HepG2 (cell line): ENCODE data around the gene SEMA6B. TPM values are rescaled to one million over a fixed set of nuclear protein-coding genes. Genes with fewer than 3 reads are reported as not detected.
A peak's percentile ranks its signal among the peaks of the same experiment; 100 is the strongest.

ENCODE experiments used
- MAFF ChIP-seq: IDR thresholded peaks from 2 replicates; pipeline ENCODE4 v1.6.1; 2011; ENCODE audit warnings: low read depth, low read length, improper control_type of control experiment
- PHF5A ChIP-seq: IDR thresholded peaks from one replicate; pipeline ENCODE4 v1.6.1; 2018; ENCODE audit warnings: low read depth, missing genetic modification reagents; ENCODE audit not compliant: unreplicated experiment
- PITX1 ChIP-seq: sonication (generic); formaldehyde crosslinking; IDR thresholded peaks from 2 replicates; pipeline ENCODE4 v1.5.1; 2020; ENCODE audit warnings: mild to moderate bottlenecking, missing genetic modification reagents
- SMARCC2 ChIP-seq: fragments of 450-650 bp; IDR thresholded peaks from 2 replicates; pipeline ENCODE4 v1.6.1; 2017; ENCODE audit warnings: antibody characterized with exemption, mild to moderate bottlenecking
- SP1 ChIP-seq, 2 experiments: fragments of 450-650 bp in 1 of 2; sonication (generic) in 1 of 2; formaldehyde crosslinking in 1 of 2; IDR thresholded peaks; 2 replicates each; pipeline versions ENCODE4 v1.4.0 to v1.6.1; 2016 to 2020; ENCODE audit warnings: missing genetic modification reagents in 1 of 2
- ZFP36L1 ChIP-seq: sonication (generic); formaldehyde crosslinking; IDR thresholded peaks from 2 replicates; pipeline ENCODE4 v1.8.0; 2022; ENCODE audit warnings: mild to moderate bottlenecking, missing genetic modification reagents, moderate library complexity
- ZNF274 ChIP-seq: sonication (generic); formaldehyde crosslinking; IDR thresholded peaks from 2 replicates; pipeline ENCODE4 v1.5.1; 2020; ENCODE audit warnings: mild to moderate bottlenecking, missing genetic modification reagents
- polyA plus RNA-seq, 8 experiments: library from polyadenylated mRNA; depleted of rRNA in 3 of 8; stranded (reverse) in 7 of 8; unstranded in 1 of 8; fragments of >200 nt; fragmentation: Illumina TruSeq in 4 of 8; extraction: Trizol in 4 of 8; gene quantifications; 2 replicates each; pipeline versions ENCODE4 v1.2.1 to v1.2.3, GENCODE V29; 2011 to 2016; ENCODE audit warnings: low read depth in 4 of 8, missing spikeins in 1 of 8, mixed read lengths in 1 of 8; ENCODE audit not compliant: insufficient read depth in 1 of 8
- total RNA-seq, 5 experiments: library from RNA; depleted of rRNA; stranded (reverse); fragments of >200 nt; fragmentation: Illumina TruSeq; extraction: Trizol; gene quantifications; 2 replicates each; pipeline ENCODE4 v1.2.3, GENCODE V29; 2016; ENCODE audit warnings: low read depth in 1 of 5
- TF ChIP-seq, protein P1 (sequence below): sonication (generic); formaldehyde crosslinking; IDR thresholded peaks from 2 replicates; pipeline ENCODE4 v1.4.0; 2020; ENCODE audit warnings: mild to moderate bottlenecking, missing genetic modification reagents
- TF ChIP-seq, protein P2 (sequence below): sonication (generic); formaldehyde crosslinking; IDR thresholded peaks from 2 replicates; pipeline ENCODE4 v1.5.1; 2020; ENCODE audit warnings: mild to moderate bottlenecking, missing genetic modification reagents, moderate library complexity
- TF ChIP-seq, protein P3 (sequence below): sonication (generic); formaldehyde crosslinking; IDR thresholded peaks from 2 replicates; pipeline ENCODE4 v1.4.0; 2020; ENCODE audit warnings: missing genetic modification reagents
- TF ChIP-seq, protein P4 (sequence below): sonication (generic); formaldehyde crosslinking; IDR thresholded peaks from 2 replicates; pipeline ENCODE4 v1.4.0; 2020; ENCODE audit warnings: missing genetic modification reagents
- TF ChIP-seq, protein P5 (sequence below): sonication (generic); formaldehyde crosslinking; IDR thresholded peaks from 2 replicates; pipeline ENCODE4 v1.8.0; 2022; ENCODE audit warnings: mild to moderate bottlenecking, missing genetic modification reagents; ENCODE audit not compliant: insufficient replicate concordance

SEMA6B gene
- total and polyA plus RNA-seq, 2 of the 13 experiments (the other 11 are each of a cell fraction or from before 2014, with no cell fraction given) = 45.5 to 67.1 TPM

DNA sequence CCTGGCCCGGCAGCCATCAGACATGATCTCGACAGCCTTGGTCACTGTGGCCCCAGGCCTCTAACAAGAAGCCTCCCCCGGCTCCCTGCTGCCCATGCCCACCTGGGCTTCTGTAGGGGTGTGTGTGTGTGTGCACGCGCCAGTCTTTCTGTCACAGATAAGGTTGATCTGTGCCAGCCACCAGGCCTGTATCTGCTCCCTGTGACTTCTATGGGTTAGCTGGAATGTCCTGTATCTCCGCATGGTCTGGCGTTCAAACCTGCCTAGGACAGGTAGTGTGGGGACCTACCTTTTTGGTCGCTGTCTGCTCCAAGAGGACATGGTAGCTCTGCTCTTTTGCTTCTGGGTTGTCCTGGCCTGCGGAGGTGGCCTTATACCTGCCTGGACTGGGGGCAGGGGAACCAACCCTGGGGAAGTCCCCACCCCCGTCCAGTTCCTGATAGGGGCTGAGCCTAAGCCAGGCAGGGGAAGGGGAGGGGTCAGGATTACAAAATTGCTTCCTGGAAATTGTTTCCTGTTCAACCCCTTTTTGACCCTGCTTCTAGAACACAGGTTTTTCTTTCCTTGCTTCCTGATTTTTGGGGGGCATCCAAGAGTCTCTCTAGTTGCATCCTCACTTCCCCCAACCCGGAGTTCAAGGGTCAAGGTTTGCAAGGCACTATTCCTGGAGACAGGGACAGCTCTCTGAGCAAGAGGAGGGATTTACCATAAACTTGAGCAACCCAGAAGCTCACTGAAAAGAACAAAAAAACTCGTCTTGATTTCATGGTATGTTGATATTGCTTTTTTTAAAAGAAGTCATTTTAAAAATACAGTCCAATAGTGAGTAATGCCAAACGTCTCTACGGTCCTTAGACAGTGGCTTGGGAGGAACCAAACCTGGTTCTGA lies 19.5 kb downstream of the SEMA6B start, which contains the start of gene LRG1 (continued):
- TF ChIP-seq SP1 (IDR thresholded peaks at IDR 0.05) = no peak
- peak; percentile 54; the same call in 1 of the 2 replicates for TF ChIP-seq SP1 (CRISPR knock-in tag; IDR thresholded peaks at IDR 0.05)
- TF ChIP-seq ZNF274 (CRISPR knock-in tag) = no peak
- TF ChIP-seq MAFF = no peak
- TF ChIP-seq ZFP36L1 (CRISPR knock-in tag) = peak; percentile 84; the same call in 1 of the 2 replicates
- TF ChIP-seq, protein P1, sequence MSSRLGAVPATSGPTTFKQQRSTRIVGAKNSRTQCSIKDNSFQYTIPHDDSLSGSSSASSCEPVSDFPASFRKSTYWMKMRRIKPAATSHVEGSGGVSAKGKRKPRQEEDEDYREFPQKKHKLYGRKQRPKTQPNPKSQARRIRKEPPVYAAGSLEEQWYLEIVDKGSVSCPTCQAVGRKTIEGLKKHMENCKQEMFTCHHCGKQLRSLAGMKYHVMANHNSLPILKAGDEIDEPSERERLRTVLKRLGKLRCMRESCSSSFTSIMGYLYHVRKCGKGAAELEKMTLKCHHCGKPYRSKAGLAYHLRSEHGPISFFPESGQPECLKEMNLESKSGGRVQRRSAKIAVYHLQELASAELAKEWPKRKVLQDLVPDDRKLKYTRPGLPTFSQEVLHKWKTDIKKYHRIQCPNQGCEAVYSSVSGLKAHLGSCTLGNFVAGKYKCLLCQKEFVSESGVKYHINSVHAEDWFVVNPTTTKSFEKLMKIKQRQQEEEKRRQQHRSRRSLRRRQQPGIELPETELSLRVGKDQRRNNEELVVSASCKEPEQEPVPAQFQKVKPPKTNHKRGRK (CRISPR knock-in tag) = no peak
- TF ChIP-seq, protein P2, sequence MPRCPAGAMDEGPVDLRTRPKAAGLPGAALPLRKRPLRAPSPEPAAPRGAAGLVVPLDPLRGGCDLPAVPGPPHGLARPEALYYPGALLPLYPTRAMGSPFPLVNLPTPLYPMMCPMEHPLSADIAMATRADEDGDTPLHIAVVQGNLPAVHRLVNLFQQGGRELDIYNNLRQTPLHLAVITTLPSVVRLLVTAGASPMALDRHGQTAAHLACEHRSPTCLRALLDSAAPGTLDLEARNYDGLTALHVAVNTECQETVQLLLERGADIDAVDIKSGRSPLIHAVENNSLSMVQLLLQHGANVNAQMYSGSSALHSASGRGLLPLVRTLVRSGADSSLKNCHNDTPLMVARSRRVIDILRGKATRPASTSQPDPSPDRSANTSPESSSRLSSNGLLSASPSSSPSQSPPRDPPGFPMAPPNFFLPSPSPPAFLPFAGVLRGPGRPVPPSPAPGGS = peak; percentile 65; the same call in 1 of the 2 replicates
- no peak for TF ChIP-seq PHF5A (CRISPR knock-in tag)
- TF ChIP-seq, protein P3, sequence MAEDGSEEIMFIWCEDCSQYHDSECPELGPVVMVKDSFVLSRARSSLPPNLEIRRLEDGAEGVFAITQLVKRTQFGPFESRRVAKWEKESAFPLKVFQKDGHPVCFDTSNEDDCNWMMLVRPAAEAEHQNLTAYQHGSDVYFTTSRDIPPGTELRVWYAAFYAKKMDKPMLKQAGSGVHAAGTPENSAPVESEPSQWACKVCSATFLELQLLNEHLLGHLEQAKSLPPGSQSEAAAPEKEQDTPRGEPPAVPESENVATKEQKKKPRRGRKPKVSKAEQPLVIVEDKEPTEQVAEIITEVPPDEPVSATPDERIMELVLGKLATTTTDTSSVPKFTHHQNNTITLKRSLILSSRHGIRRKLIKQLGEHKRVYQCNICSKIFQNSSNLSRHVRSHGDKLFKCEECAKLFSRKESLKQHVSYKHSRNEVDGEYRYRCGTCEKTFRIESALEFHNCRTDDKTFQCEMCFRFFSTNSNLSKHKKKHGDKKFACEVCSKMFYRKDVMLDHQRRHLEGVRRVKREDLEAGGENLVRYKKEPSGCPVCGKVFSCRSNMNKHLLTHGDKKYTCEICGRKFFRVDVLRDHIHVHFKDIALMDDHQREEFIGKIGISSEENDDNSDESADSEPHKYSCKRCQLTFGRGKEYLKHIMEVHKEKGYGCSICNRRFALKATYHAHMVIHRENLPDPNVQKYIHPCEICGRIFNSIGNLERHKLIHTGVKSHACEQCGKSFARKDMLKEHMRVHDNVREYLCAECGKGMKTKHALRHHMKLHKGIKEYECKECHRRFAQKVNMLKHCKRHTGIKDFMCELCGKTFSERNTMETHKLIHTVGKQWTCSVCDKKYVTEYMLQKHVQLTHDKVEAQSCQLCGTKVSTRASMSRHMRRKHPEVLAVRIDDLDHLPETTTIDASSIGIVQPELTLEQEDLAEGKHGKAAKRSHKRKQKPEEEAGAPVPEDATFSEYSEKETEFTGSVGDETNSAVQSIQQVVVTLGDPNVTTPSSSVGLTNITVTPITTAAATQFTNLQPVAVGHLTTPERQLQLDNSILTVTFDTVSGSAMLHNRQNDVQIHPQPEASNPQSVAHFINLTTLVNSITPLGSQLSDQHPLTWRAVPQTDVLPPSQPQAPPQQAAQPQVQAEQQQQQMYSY (CRISPR knock-in tag) = peak; percentile 84; the same call in 1 of the 2 replicates
- TF ChIP-seq, protein P4, sequence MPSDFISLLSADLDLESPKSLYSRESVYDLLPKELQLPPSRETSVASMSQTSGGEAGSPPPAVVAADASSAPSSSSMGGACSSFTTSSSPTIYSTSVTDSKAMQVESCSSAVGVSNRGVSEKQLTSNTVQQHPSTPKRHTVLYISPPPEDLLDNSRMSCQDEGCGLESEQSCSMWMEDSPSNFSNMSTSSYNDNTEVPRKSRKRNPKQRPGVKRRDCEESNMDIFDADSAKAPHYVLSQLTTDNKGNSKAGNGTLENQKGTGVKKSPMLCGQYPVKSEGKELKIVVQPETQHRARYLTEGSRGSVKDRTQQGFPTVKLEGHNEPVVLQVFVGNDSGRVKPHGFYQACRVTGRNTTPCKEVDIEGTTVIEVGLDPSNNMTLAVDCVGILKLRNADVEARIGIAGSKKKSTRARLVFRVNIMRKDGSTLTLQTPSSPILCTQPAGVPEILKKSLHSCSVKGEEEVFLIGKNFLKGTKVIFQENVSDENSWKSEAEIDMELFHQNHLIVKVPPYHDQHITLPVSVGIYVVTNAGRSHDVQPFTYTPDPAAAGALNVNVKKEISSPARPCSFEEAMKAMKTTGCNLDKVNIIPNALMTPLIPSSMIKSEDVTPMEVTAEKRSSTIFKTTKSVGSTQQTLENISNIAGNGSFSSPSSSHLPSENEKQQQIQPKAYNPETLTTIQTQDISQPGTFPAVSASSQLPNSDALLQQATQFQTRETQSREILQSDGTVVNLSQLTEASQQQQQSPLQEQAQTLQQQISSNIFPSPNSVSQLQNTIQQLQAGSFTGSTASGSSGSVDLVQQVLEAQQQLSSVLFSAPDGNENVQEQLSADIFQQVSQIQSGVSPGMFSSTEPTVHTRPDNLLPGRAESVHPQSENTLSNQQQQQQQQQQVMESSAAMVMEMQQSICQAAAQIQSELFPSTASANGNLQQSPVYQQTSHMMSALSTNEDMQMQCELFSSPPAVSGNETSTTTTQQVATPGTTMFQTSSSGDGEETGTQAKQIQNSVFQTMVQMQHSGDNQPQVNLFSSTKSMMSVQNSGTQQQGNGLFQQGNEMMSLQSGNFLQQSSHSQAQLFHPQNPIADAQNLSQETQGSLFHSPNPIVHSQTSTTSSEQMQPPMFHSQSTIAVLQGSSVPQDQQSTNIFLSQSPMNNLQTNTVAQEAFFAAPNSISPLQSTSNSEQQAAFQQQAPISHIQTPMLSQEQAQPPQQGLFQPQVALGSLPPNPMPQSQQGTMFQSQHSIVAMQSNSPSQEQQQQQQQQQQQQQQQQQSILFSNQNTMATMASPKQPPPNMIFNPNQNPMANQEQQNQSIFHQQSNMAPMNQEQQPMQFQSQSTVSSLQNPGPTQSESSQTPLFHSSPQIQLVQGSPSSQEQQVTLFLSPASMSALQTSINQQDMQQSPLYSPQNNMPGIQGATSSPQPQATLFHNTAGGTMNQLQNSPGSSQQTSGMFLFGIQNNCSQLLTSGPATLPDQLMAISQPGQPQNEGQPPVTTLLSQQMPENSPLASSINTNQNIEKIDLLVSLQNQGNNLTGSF = no peak
- peak; percentile 77 for TF ChIP-seq PITX1
- TF ChIP-seq, protein P5, sequence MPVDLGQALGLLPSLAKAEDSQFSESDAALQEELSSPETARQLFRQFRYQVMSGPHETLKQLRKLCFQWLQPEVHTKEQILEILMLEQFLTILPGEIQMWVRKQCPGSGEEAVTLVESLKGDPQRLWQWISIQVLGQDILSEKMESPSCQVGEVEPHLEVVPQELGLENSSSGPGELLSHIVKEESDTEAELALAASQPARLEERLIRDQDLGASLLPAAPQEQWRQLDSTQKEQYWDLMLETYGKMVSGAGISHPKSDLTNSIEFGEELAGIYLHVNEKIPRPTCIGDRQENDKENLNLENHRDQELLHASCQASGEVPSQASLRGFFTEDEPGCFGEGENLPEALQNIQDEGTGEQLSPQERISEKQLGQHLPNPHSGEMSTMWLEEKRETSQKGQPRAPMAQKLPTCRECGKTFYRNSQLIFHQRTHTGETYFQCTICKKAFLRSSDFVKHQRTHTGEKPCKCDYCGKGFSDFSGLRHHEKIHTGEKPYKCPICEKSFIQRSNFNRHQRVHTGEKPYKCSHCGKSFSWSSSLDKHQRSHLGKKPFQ (CRISPR knock-in tag) = peak; percentile 51
- no peak for TF ChIP-seq SMARCC2
